ENCODE measurements around the gene SRD5A2. TPM values are rescaled to one million over a fixed set of nuclear protein-coding genes. Genes with fewer than 3 reads are reported as not detected.

The SRD5A2 gene
- total RNA-seq, 1 donor from 2014 or later: not detected

DNA sequence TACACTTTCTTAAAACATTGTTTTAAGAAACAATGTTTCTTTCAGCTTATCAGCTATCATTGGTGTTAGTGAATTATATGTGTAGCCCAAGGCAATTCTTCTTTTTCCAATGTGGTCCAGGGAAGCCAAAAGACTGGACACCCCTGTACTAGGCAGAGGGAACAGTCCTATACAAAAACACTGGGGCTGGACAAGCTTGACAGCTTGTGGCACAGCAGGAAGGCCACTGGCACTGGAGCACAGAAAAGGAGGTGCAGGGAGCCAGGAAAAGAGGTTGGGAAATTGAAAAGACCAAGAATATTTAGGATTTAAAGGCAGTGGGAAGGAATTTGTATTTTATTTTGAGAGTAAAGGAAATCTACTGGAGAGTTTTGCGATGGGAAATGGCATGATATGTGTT is 47.7 kb downstream of the SRD5A2 start:
- DNase-seq (ENCODE audit: extremely low spot score, unreplicated experiment): no peak
- Mint-ChIP-seq H3K9me3 (no peaks in the 10 kb centered on the region), H3K36me3 (no peaks in the 10 kb centered on the region), H3K27me3 (peaks cover 25% of the 10 kb centered on the region), H3K27ac (no peak overlapping the region), H3K4me3 (no peak overlapping the region), H3K4me1 (ENCODE audit: unreplicated experiment) (peaks cover 4% of the 10 kb centered on the region)
- TF ChIP-seq, protein P1, sequence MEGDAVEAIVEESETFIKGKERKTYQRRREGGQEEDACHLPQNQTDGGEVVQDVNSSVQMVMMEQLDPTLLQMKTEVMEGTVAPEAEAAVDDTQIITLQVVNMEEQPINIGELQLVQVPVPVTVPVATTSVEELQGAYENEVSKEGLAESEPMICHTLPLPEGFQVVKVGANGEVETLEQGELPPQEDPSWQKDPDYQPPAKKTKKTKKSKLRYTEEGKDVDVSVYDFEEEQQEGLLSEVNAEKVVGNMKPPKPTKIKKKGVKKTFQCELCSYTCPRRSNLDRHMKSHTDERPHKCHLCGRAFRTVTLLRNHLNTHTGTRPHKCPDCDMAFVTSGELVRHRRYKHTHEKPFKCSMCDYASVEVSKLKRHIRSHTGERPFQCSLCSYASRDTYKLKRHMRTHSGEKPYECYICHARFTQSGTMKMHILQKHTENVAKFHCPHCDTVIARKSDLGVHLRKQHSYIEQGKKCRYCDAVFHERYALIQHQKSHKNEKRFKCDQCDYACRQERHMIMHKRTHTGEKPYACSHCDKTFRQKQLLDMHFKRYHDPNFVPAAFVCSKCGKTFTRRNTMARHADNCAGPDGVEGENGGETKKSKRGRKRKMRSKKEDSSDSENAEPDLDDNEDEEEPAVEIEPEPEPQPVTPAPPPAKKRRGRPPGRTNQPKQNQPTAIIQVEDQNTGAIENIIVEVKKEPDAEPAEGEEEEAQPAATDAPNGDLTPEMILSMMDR (conservative IDR thresholded peaks at IDR 0.05): no peak

DNA sequence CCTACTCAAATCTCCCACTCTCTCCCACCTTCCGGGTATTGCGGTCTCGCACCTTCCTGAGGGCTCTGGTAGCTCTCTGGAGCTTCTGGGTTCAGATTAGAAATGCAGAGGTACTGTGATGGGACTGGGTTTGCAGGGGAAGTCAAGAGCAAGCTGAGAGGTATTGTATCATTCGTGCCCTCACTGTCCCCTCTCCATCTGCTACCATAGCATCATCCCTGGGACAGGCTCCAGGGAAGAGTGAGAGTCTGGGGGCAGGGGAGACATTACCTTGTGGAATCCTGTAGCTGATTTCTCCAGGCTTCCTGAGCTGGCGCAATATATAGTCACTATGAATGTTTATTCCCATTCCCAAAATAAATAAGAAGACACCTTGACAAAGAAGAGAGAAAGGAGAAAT is 49.6 kb downstream of the SRD5A2 start:
- Mint-ChIP-seq H3K4me3 (no peak overlapping the region), H3K9me3 (no peaks in the 10 kb centered on the region), H3K27ac (no peak overlapping the region), H3K36me3 (no peaks in the 10 kb centered on the region), H3K27me3 (peaks cover 38% of the 10 kb centered on the region), H3K4me1 (ENCODE audit: unreplicated experiment) (peaks cover 4% of the 10 kb centered on the region)
- no peak for DNase-seq (ENCODE audit: extremely low spot score, unreplicated experiment)
- TF ChIP-seq, protein P1 (conservative IDR thresholded peaks at IDR 0.05): no peak

DNA sequence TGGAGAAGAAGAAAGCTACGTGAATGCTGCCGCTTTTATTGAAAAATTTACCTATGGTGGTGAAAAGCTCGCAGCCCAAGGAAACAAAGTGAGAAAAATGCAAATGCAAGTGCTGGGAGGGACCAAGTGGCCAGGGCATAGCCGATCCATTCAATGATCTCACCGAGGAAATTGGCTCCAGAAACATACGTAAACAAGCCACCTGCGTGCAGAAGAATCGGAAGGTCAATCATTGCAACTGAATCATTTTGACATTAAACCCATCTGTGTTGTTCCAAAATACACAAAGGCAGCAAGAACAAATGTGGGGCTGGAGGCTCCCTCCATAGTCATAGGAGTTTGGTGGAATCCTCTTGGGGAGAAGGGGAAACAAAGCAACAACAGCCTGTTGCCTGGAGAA is 51.5 kb downstream of the SRD5A2 start:
- Mint-ChIP-seq H3K36me3 (no peaks in the 10 kb centered on the region), H3K27me3 (peaks cover 41% of the 10 kb centered on the region), H3K4me3 (no peak overlapping the region), H3K9me3 (no peaks in the 10 kb centered on the region), H3K27ac (no peak overlapping the region), H3K4me1 (ENCODE audit: unreplicated experiment) (no peaks in the 10 kb centered on the region)
- TF ChIP-seq, protein P1 (conservative IDR thresholded peaks at IDR 0.05): no peak
- no peak for DNase-seq (ENCODE audit: extremely low spot score, unreplicated experiment)

DNA sequence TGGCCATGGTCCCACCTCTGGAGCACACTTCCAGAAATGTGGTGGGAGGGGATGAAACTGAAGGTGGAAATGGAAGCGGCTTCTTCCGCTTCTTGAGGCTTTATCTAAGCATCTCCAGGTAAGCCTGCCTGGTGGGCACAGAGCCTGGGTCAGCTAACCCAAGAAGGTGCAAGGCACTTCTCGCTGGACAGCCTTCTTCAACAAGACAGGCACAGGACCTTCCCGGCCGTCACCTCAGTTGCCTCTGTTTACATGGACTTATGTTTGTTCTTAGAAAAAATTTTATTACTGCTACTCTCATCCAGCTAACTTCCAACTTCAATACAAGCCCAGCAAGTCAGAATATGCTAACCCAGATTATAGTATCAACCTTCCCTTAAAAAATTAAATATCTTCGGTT is 51.9 kb downstream of the SRD5A2 start:
- TF ChIP-seq, protein P1 (conservative IDR thresholded peaks at IDR 0.05): no peak
- Mint-ChIP-seq H3K27me3 (peaks cover 45% of the 10 kb centered on the region), H3K36me3 (no peaks in the 10 kb centered on the region), H3K4me3 (no peak overlapping the region), H3K9me3 (no peaks in the 10 kb centered on the region), H3K4me1 (ENCODE audit: unreplicated experiment) (no peaks in the 10 kb centered on the region), H3K27ac (no peak overlapping the region)
- DNase-seq (ENCODE audit: extremely low spot score, unreplicated experiment): no peak

DNA sequence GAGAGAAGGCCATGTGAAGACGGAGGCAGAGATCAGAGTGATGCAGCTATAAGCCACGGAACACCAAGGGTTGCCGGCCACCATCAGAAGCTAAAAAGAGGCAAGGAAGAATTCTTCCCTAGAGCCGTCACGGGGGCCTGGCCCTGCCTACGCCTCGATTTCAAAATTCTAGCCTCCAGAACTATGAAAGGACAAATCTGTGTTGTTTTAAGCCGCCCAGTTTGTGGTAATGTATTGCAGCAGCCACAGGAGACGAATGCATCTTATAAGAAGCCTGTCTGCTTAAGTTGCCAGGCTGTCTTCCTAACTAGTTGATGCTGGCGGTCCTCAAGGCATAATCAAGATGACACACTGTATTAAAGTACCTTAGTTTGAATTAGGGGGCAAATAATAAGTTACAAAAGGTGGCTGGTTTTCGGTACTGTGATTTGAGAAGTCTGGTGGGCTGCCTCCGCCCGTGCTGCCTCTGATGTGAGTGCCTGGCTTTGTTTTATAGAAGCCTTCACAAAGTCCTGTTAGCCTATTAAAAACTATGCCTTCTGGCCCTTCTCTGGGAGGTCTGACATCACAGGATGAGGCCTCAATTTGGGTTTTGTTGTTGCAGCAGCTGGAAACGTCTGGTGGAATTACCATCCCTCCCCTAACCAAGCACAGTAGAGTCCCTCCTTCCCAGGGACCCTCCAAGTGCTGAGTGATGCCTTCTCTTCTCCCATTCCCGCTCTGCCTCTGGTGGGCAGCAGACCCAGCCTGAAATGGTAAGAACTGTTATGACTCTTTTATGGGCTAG is 53.6 kb downstream of the SRD5A2 start:
- no peak overlapping the region for H3K27ac Mint-ChIP-seq
- TF ChIP-seq, protein P1 (conservative IDR thresholded peaks at IDR 0.05): no peak
- no peaks in the 10 kb centered on the region for H3K4me1 Mint-ChIP-seq (ENCODE audit: unreplicated experiment)
- no peaks in the 10 kb centered on the region for H3K36me3 Mint-ChIP-seq
- peaks cover 56% of the 10 kb centered on the region for H3K27me3 Mint-ChIP-seq
- no peak for DNase-seq (ENCODE audit: extremely low spot score, unreplicated experiment)
- no peaks in the 10 kb centered on the region for H3K9me3 Mint-ChIP-seq
- H3K4me3 Mint-ChIP-seq: no peak overlapping the region
